ENCODE data around the gene OR5P2.
"Not testable (repeated sequence)": the region's sequence is repeated elsewhere in the genome, so short reads cannot be mapped to it uniquely, and the experiment has no call there.

Gene OR5P2

DNA sequence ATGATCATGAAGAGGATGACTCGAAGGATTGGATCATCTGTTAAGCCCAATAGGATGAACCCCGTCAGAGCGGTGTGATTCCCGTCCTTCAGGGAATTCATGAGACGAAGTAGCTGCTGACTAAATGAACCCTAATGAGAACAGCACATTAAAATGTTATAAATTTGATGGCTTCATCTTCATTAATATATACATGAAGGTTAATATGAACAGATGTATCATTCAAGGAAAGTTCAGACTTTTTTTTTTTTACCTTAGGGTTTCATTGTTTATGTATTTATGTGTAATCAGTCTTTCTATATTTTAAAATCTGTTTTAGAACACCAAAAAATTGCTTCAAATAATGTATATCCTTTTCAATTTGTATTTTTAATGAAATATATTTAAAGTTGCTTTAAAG lies at the start of gene OR5P2:
TSS of gene OR5P2 (minus strand) at position 101 of the 400 bp plus-strand sequence. CDS start at position 101, 0 bp downstream.
- TF ChIP-seq ZNF274 (IDR thresholded peaks at IDR 0.05; ENCODE audit: low read depth, low read length) = no peak

GRCh38 chr11:7846003-7846402 lies 49.3 kb upstream of the OR5P2 start:
- H3K4me3 ChIP-seq (ENCODE audit: low read length) = no peak overlapping the region
- no peak for TF ChIP-seq ZNF274 (IDR thresholded peaks at IDR 0.05; ENCODE audit: low read depth, low read length)

More for the DNA sequence above, at the start of gene OR5P2:
- no peak within 1 kb of the TSS for H3K4me3 ChIP-seq (ENCODE audit: low read length)

GRCh38 chr11:7844986-7845385 lies 48.2 kb upstream of the OR5P2 start:
- no peak overlapping the region for H3K4me3 ChIP-seq (ENCODE audit: low read length)
- no peak for TF ChIP-seq ZNF274 (IDR thresholded peaks at IDR 0.05; ENCODE audit: low read depth, low read length)

DNA sequence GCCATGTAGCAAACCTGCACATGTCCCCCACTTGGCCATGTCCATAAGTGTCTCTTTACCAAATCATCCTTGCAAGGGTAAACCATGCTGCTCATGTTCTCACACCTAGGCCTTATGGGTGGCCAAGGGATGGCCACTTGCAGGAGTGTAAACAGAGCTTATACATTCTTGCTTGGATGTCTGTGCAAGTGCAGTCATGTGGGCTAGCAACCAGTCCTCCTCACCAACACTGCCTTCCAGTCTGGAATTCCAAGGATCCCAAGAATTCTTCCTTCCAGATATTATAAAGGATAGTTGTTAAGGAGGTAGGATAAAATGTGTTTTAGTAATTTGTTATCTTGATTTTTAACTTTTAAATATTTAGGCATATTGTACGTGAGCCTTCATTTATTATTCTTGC lies 47.8 kb upstream of the OR5P2 start:
- H3K4me3 ChIP-seq (ENCODE audit: low read length) = no peak overlapping the region
- no peak for TF ChIP-seq ZNF274 (IDR thresholded peaks at IDR 0.05; ENCODE audit: low read depth, low read length)

- no peak overlapping the region for H3K4me3 ChIP-seq (ENCODE audit: low read length)
- TF ChIP-seq ZNF274 (IDR thresholded peaks at IDR 0.05; ENCODE audit: low read depth, low read length) = no peak
These were observed 43.8 kb upstream of the OR5P2 start for GRCh38 chr11:7840578-7840977.

- no peak for TF ChIP-seq ZNF274 (IDR thresholded peaks at IDR 0.05; ENCODE audit: low read depth, low read length)
- H3K4me3 ChIP-seq (ENCODE audit: low read length) = no peak overlapping the region
These were observed 36.8 kb upstream of the OR5P2 start for GRCh38 chr11:7833527-7833926.

DNA sequence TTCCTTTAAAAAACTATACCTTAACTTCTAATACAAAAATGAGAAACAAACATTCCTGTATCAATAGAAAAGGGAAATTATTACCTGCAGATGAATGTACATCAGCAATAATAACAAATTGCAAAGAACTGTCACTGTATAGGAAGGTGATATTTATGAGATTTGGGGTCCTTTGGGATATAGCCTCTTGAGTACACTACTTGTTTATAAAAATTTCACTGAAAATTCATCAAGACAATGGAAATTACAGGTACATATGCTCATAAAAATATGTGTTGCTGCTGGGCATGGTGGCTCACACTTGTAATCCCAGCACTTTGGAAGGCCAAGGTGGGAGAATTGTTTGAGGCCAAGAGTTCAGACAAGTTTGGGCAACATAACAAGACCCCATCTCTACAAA lies 34.0 kb upstream of the OR5P2 start, which contains the start of gene OR5P3:
TSS of gene OR5P3 (minus strand) at position 101 of the 400 bp plus-strand sequence.
- no peak within 1 kb of the TSS for H3K4me3 ChIP-seq (ENCODE audit: low read length)
- no peak for TF ChIP-seq ZNF274 (IDR thresholded peaks at IDR 0.05; ENCODE audit: low read depth, low read length)

GRCh38 chr11:7826324-7826723 lies 29.6 kb upstream of the OR5P2 start:
- H3K4me3 ChIP-seq (ENCODE audit: low read length) = no peak overlapping the region
- TF ChIP-seq ZNF274 (IDR thresholded peaks at IDR 0.05; ENCODE audit: low read depth, low read length) = no peak

GRCh38 chr11:7820417-7820816 lies 23.7 kb upstream of the OR5P2 start:
- H3K4me3 ChIP-seq (ENCODE audit: low read length) = not testable (repeated sequence)

- H3K4me3 ChIP-seq (ENCODE audit: low read length) = not testable (repeated sequence)
These were observed 18.2 kb upstream of the OR5P2 start for GRCh38 chr11:7814897-7815296.

GRCh38 chr11:7810301-7810700 lies 13.6 kb upstream of the OR5P2 start:
- not testable (repeated sequence) for H3K4me3 ChIP-seq (ENCODE audit: low read length)

DNA sequence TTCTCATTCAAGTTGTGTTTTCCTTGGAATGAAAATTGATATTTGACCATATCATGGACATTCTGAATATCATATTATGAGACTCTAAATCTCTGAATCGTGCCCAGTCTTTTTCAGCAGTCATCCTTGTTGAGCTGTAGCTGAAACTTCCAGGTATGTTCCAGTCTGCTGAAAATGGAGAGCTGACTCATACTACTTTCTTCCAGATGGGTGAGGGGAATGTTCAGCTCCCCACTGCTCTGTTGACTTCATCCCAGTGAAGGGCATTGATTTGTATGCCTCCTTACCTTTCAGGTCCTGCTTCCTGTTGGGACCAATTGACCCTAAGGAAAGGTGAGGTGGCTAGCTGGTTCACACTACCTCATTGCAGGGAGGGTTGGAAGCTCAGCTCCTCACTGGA lies 3.5 kb downstream of the OR5P2 start:
- TF ChIP-seq ZNF274 (IDR thresholded peaks at IDR 0.05; ENCODE audit: low read depth, low read length) = no peak
- H3K4me3 ChIP-seq (ENCODE audit: low read length) = no peak overlapping the region

DNA sequence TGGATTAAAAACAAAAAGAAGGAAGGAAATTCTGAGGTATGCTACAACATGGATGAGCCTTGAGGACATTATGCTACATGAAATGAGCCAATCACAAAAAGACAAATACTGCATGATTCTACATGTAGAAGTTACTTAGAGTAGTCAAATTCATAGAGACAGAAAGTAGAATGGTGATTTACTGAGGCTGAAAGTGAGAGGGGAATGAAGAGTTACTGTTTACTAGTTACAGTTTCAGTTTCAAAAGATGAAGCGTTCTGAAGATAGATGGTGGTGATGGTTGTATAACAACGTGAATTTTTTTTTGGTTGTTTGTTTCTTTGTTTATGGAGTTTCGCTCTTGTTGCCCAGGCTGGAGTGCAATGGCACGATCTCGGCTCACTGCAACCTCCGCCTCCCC lies 9.5 kb downstream of the OR5P2 start:
- no peak for TF ChIP-seq ZNF274 (IDR thresholded peaks at IDR 0.05; ENCODE audit: low read depth, low read length)
- no peak overlapping the region for H3K4me3 ChIP-seq (ENCODE audit: low read length)

DNA sequence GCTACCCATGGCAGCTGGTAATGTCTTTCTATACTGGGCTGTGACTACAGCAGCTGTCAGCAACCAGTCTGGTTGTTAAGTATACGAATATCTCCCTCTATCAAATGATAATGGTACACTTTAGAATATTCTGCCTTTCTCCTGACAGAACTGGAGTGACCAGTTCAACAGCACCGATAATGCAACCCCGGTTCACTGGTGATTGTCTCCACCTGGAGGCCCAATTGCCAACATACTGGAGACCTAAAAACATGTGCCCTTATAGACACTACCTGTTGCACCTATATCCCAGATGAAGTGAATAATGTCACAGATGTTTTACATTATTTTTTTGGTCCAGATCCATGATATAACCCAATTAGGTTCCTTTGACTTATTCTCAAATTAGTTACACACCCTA lies 21.1 kb downstream of the OR5P2 start:
- TF ChIP-seq ZNF274 (IDR thresholded peaks at IDR 0.05; ENCODE audit: low read depth, low read length) = no peak
- no peak overlapping the region for H3K4me3 ChIP-seq (ENCODE audit: low read length)

DNA sequence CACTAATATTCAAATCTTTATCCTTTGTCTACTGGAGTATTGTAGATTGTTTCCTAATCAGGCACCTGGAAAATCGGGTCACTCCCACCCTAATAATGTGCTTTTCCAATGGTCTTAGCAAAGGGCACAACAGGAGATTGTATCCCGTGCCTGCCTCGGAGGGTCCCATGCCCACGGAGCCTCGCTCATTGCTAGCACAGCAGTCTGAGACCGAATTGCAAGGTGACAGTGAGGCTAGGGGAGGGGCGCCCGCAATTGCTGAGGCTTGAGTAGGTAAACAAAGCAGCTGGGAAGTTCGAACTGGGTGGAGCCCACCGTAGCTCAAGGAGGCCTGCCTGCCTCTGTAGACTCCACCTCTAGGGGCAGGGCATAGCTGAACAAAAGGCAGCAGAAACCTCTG lies 32.4 kb downstream of the OR5P2 start:
- not testable (repeated sequence) for H3K4me3 ChIP-seq (ENCODE audit: low read length)

GRCh38 chr11:7759010-7759409 lies 37.7 kb downstream of the OR5P2 start:
- H3K4me3 ChIP-seq (ENCODE audit: low read length) = no peak overlapping the region
- TF ChIP-seq ZNF274 (IDR thresholded peaks at IDR 0.05; ENCODE audit: low read depth, low read length) = no peak

DNA sequence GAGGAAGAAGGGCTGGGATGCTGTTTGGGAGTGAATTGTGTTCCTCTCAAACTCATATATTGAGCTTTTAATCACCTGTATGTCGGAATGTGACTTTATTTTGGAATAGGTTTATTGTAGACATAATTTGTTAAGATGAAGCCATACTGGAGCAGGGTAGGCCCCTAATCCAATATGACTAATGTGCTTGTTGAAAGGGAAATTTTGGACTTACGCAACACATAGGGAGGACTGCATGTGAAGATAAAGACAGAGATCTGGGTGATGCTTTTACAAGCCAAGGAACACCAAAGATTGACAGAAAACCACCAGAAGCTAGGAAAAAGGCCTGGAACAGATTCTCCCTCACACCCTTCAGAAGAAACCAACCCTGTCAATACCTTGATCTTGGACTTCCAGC lies 47.3 kb downstream of the OR5P2 start:
- no peak overlapping the region for H3K4me3 ChIP-seq (ENCODE audit: low read length)
- no peak for TF ChIP-seq ZNF274 (IDR thresholded peaks at IDR 0.05; ENCODE audit: low read depth, low read length)

All from GM08714 (cell line).